NCI-H2196 treated with DMSO at 0.1 percent for 48 hours (cell line): Measurements from ENCODE around the gene GABRR1.
A peak's percentile ranks its signal among the peaks of the same experiment; 100 is the strongest.
"Not testable (repeated sequence)": the region's sequence is repeated elsewhere in the genome, so short reads cannot be mapped to it uniquely, and the experiment has no call there.

Experiments
- DNase-seq: peaks from one replicate; lab custom pipeline; 2025; ENCODE audit not compliant: unreplicated experiment; lab: John Stamatoyannopoulos, UW

Gene GABRR1

GRCh38 chr6:89161326-89162046 lies 55.7 kb downstream of the GABRR1 start:
- no peak for DNase-seq

- DNase-seq, result no peak
These were observed 56.6 kb downstream of the GABRR1 start for GRCh38 chr6:89160331-89161092.

- DNase-seq, result no peak
These were observed 63.0 kb downstream of the GABRR1 start for GRCh38 chr6:89154131-89154530.

GRCh38 chr6:89148016-89148750 lies 69.0 kb downstream of the GABRR1 start:
- DNase-seq, result no peak

GRCh38 chr6:89146718-89147700 lies 70.1 kb downstream of the GABRR1 start:
- DNase-seq, result no peak

GRCh38 chr6:89145956-89146717 lies 71.0 kb downstream of the GABRR1 start, which contains the start of gene PM20D2:
PM20D2 (plus strand) TSS chr6:89146055; CDS start chr6:89146145, 90 bp downstream.
- peak; percentile 45 for DNase-seq

GRCh38 chr6:89145091-89145955 lies 71.8 kb downstream of the GABRR1 start:
- DNase-seq, result no peak

- no peak for DNase-seq
These were observed 72.7 kb downstream of the GABRR1 start for GRCh38 chr6:89144354-89144906.

GRCh38 chr6:89140347-89141156 lies 76.6 kb downstream of the GABRR1 start:
- no peak for DNase-seq

GRCh38 chr6:89139509-89140346 lies 77.4 kb downstream of the GABRR1 start:
- DNase-seq, result no peak

- DNase-seq, result no peak
These were observed 79.0 kb downstream of the GABRR1 start for GRCh38 chr6:89138173-89138572.

- no peak for DNase-seq
These were observed 82.4 kb downstream of the GABRR1 start for GRCh38 chr6:89134723-89135122.

GRCh38 chr6:89133981-89134380 lies 83.2 kb downstream of the GABRR1 start:
- no peak for DNase-seq

- no peak for DNase-seq
These were observed 85.1 kb downstream of the GABRR1 start for GRCh38 chr6:89132057-89132456.

GRCh38 chr6:89131599-89131998 lies 85.6 kb downstream of the GABRR1 start:
- no peak for DNase-seq

GRCh38 chr6:89128256-89128671 lies 88.9 kb downstream of the GABRR1 start:
- not testable (repeated sequence) for DNase-seq
